Lower leg skin (tissue), 4 donors: ENCODE results near the gene DNAL4. TPM values are rescaled to one million over a fixed set of nuclear protein-coding genes. Genes with fewer than 3 reads are reported as not detected.

Experiments used
- DNase-seq, 2 donors: peaks; one replicate each; pipeline ENCODE4 v3.0.0-alpha.2; 2019; ENCODE audit warnings: low spot score in 2 of 2
- H3K4me3 ChIP-seq: fragments of 200-600 bp; sonication (generic); 2 replicates; pipeline ENCODE4 v1.5.1; 2017; ENCODE audit warnings: mild to moderate bottlenecking, low read depth; ENCODE audit not compliant: poor library complexity, severe bottlenecking
- CTCF ChIP-seq, 3 donors: fragments of 450-650 bp; IDR thresholded peaks; one replicate each; pipeline ENCODE4 v1.5.1; 2016; ENCODE audit warnings: antibody characterized with exemption in 3 of 3, mild to moderate bottlenecking in 3 of 3, moderate library complexity in 2 of 3
- POLR2A ChIP-seq, 2 donors: fragments of 450-650 bp; IDR thresholded peaks; one replicate each; pipeline ENCODE4 v1.6.1; 2016 to 2017; ENCODE audit warnings: antibody characterized with exemption in 2 of 2, mild to moderate bottlenecking in 1 of 2, moderate library complexity in 1 of 2
- whole genome bisulfite sequencing, 2 donors: methylation state at CpG; one replicate each; pipeline ENCODE4 v1.1.5; 2018; 5-methylcytosine and 5-hydroxymethylcytosine counted together
- intact Hi-C: fragments of 100-400 bp; cut with DNase I; formaldehyde crosslinking; loops from one replicate; pipeline ENCODE4 v1.15.0; 2023; ENCODE audit warnings: low total_unique reads
- total RNA-seq, 4 donors: library from RNA; depleted of rRNA; stranded (reverse); fragments of >200 nt; gene quantifications; one replicate each; pipeline ENCODE4 v1.1.0, GENCODE V29; 2016

The DNAL4 gene
- total RNA-seq, 4 donors from 2014 or later = 15.3 to 24.2 (median 23.7) TPM

GRCh38 chr22:38735465-38736256 lies 58.3 kb downstream of the DNAL4 start:
- intact Hi-C loops = no loop called here
- DNase-seq = no peak
- H3K4me3 ChIP-seq = no peak overlapping the region
- WGBS, 2 donors = 62 to 71% methylated on average over 15 of the region's 15 CpGs
- no peak for TF ChIP-seq CTCF (IDR thresholded peaks at IDR 0.05)
- no peak for TF ChIP-seq POLR2A (IDR thresholded peaks at IDR 0.05)

GRCh38 chr22:38735126-38735464 lies 58.8 kb downstream of the DNAL4 start:
- TF ChIP-seq POLR2A (IDR thresholded peaks at IDR 0.05) (no peak), CTCF (IDR thresholded peaks at IDR 0.05) (no peak)
- no peak for DNase-seq
- no peak overlapping the region for H3K4me3 ChIP-seq
- intact Hi-C loops = no loop called here
- WGBS, 2 donors = 82 to 84% methylated on average over 4 to 7 of the region's 7 CpGs

DNA sequence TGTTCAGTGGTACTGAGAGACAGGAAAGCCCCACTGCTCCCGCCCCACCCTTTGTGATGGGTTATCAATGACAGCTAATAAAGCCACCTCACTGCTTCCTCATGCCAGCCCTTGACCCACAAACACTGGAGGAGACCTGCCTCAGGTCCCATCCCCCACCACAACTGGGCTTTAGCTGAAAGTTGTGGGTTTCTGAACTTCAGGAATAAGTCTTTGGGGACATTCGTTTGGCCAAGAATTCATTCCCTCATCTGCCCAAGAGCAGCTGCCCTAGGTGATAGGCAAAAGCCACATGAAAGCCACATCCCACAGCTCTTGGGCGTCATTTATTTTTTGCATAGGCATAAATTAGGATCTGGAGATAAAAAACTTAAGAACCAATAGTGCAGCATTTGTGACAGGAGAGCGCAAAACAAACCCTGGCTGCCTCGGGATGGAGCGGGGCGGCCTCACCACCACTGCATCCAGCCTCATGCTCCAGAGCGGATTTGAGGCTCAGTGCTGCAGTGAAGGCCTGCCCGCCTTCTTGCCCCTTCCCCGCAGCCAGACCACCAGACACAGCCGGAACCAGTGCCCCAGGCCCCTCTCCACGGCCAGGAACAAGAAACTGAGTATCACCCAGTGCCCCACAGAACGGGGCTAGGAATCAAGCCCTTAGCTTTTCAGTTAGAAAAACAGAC lies 59.4 kb downstream of the DNAL4 start:
- intact Hi-C loops = no loop called here
- 81 to 89% methylated on average over 12 to 13 of the region's 13 CpGs for WGBS, 2 donors
- TF ChIP-seq CTCF (IDR thresholded peaks at IDR 0.05) (no peak), POLR2A (IDR thresholded peaks at IDR 0.05) (no peak)
- H3K4me3 ChIP-seq = no peak overlapping the region
- DNase-seq = no peak

DNA sequence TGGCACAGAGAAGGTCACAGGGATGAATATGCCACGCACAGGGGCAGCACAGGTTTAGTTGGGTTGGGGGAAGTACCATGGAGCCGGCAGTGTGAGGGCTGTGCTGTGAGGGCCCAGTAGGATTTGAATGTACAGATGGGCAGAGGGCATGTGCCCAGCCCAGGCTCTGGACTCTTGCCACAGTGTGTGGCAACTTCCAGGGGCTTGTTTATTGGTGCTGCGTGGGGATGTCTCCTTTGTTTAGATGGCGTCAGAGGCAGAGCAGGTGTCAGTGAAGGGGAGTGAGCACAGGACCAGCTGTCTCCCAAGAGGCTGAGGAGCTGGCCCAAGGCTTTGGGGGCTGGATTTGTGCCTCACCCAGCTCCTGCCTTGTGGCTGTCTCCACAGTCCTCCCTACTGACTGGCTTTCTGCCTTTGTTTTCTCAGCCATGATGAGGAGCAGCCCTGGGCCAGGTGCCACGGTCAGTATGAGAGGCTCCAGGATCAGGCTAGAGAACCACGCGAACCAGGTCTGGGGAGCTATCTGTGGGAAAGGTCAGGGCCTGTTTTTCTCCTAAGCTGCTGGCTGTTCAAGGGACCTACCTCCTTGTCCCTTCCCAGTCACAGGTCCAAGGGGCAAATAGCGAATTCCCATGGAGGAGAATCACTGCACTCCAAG lies 60.1 kb downstream of the DNAL4 start:
- no peak for DNase-seq
- TF ChIP-seq CTCF (IDR thresholded peaks at IDR 0.05) = no peak
- TF ChIP-seq POLR2A (IDR thresholded peaks at IDR 0.05) = no peak
- intact Hi-C loops = no loop called here
- 61 to 65% methylated on average over 8 of the region's 8 CpGs for WGBS, 2 donors
- no peak overlapping the region for H3K4me3 ChIP-seq

- intact Hi-C loops = no loop called here
- TF ChIP-seq CTCF (IDR thresholded peaks at IDR 0.05) (peak in 1 of 3 donors; percentile 11), POLR2A (IDR thresholded peaks at IDR 0.05) (no peak)
- 32 to 34% methylated on average over 4 of the region's 4 CpGs for WGBS, 2 donors
Observed at GRCh38 chr22:38733329-38733723, 60.6 kb downstream of the DNAL4 start.

More at GRCh38 chr22:38733329-38733723, 60.6 kb downstream of the DNAL4 start:
- no peak overlapping the region for H3K4me3 ChIP-seq
- no peak for DNase-seq
